Esophagus muscularis mucosa (tissue), 3 donors: Measurements from ENCODE around the gene METTL5.

ENCODE experiments used
- CTCF ChIP-seq, 3 experiments: fragments of 200-600 bp in 2 of 3; fragments of 450-650 bp in 1 of 3; sonication (generic) in 2 of 3; IDR thresholded peaks; one replicate each; pipeline ENCODE4 v1.5.1; 2017 to 2019; ENCODE audit warnings: antibody characterized with exemption in 3 of 3, mild to moderate bottlenecking in 2 of 3, moderate library complexity in 1 of 3
- POLR2A ChIP-seq: fragments of 450-650 bp; IDR thresholded peaks from one replicate; pipeline ENCODE4 v1.6.1; 2017; ENCODE audit warnings: antibody characterized with exemption, moderate library complexity, mild to moderate bottlenecking, low read depth
- POLR2AphosphoS5 ChIP-seq, 2 donors: sonication (generic); formaldehyde crosslinking; IDR thresholded peaks; one replicate each; pipeline ENCODE4 v1.6.1; 2017; ENCODE audit warnings: antibody characterized with exemption in 2 of 2

GRCh38 chr2:169771612-169772011 is 53.1 kb downstream of the METTL5 start:
- TF ChIP-seq POLR2AphosphoS5 (IDR thresholded peaks at IDR 0.05) (no peak), POLR2A (no peak), CTCF (IDR thresholded peaks at IDR 0.05) (no peak)
